GM20431 (cell line): ENCODE data around the gene C2CD5.

ENCODE experiments used
- in situ Hi-C: fragments of 300-500 bp; cut with MseI, MboI; formaldehyde crosslinking; loops from one replicate; pipeline ENCODE4 v1.15.0; 2020; ENCODE audit warnings: low sequenced_read_pairs; ENCODE audit not compliant: unreplicated experiment

The C2CD5 gene

DNA sequence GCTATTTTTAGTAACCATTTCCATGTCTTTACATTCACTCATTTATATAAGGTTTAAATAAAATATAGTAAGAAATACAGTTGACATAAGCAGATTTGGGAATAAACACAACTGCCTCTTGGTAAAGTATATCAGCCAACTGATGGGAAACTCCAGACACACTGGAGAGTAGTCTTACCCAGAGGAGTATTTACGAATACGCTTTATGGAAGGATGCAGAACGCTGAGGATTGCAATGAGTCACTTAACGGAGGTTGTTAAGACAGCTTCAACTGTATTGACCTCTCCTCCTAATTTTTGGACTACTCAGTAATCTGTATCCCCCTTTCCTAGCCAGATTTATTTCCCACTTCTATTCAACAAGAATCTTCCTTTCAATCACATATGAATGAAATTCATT lies 6.0 kb downstream of the C2CD5 start:
- in situ Hi-C loops: no loop called here

GRCh38 chr12:22536971-22537544 lies 7.3 kb downstream of the C2CD5 start:
- in situ Hi-C loops: no loop called here

DNA sequence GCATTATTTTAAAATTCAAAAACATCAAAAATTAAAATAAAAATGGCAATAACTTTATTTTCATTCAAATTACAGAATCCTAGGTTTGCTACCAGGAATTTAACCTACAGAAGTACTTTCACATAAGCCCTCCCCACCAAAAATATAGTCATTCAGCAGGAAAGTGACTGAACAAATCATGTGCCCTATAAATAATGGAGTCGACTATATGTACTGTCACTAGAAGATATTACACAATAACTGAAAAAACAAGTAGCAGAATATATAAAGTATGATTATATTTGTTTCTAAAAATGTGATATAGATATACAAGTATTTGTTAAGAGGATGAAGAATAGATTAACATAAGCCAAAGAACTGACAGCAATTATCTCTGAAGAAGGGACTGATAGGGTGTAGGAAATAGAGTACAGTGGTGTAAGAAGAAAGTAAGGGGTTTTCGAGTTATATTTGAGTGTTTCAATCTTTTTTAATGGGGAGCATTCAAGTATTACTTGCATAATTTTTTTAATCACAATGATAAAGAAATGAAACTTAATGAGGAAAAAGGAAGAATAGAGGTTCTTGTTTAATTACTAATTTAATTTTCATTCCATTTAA lies 7.9 kb downstream of the C2CD5 start:
- in situ Hi-C loops: no loop called here

GRCh38 chr12:22535478-22535877 lies 8.9 kb downstream of the C2CD5 start:
- in situ Hi-C loops: no loop called here

DNA sequence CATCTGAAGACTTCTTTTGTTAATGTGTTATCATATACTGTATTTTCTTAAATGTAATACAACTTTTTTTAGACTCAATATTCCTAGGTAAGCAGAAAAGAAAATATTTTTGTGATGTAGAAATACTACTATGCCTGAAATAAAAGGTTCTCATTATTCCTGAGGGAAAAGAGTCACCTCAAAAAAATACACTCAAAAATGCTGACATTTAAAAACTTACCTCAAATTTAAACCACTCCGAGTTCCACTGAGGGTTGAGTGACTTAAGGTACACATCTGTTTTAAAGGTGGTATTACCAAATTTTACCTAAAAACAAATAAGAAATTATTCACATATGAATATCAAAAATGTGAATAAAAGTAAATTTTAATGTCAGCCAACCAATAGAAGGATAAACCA lies 9.3 kb downstream of the C2CD5 start:
- in situ Hi-C loops: no loop called here

DNA sequence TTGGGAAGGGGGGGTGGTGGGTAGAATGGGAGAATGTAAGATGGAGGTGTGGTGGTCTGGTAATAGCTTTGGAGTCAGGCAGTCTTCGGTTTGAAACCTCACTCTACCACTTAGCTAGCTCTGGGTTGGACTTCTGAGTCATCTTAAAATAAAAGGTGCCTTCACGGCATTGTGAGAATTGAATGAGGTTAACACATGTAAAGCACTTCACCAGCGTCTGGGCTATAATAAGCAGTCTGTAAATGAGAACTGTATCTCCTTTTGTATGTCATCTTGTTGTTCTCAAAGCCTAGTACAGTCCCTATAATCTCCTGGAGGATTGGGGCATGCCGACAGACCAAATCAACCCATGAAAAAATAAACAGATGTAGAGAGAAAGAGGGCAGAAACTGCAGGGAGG lies 11.2 kb downstream of the C2CD5 start:
- in situ Hi-C loops: no loop called here

GRCh38 chr12:22532317-22532716 lies 12.0 kb downstream of the C2CD5 start:
- in situ Hi-C loops: no loop called here

- in situ Hi-C loops: no loop called here
Measured at GRCh38 chr12:22531205-22531604, 13.1 kb downstream of the C2CD5 start.

GRCh38 chr12:22529281-22530060 lies 14.9 kb downstream of the C2CD5 start:
- in situ Hi-C loops: no loop called here

- in situ Hi-C loops: no loop called here
Measured at GRCh38 chr12:22527999-22528398, 16.3 kb downstream of the C2CD5 start.

- in situ Hi-C loops: no loop called here
Measured at GRCh38 chr12:22526836-22527235, 17.5 kb downstream of the C2CD5 start.

- in situ Hi-C loops: no loop called here
Measured at GRCh38 chr12:22525426-22525825, 18.9 kb downstream of the C2CD5 start.

GRCh38 chr12:22518998-22519397 lies 25.3 kb downstream of the C2CD5 start:
- in situ Hi-C loops: no loop called here

DNA sequence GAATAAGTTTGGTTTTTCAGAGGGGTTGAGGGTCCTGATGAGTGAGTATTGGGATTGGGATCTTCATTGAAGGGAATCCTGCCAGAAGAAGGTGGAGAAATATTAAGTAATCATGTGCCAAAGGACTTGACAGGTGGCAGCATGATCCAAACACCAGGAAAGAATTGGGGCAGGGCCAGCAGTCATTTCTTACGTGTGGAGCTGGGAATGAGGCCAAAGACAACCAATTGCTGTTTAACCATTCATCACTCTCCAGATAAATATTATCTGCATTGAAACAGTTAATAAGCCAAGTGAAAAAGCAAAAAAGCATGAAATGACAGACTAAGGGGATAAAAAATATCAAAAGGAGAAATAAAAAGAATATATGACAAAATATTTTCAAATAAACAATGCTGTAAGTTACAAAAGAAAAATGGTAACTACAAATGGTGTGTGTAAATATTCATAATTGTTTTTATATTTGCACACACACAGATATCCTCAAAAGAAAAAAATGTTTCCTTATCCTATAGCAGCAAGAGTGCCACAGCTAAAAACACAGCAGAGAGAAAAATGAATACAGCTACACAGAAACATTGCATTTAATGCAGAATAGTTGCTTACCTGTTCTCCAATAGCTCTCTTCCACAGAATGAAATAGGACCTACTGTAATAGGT lies 26.2 kb downstream of the C2CD5 start:
- in situ Hi-C loops: no loop called here

- in situ Hi-C loops: no loop called here
Measured at GRCh38 chr12:22514875-22515274, 29.5 kb downstream of the C2CD5 start.

DNA sequence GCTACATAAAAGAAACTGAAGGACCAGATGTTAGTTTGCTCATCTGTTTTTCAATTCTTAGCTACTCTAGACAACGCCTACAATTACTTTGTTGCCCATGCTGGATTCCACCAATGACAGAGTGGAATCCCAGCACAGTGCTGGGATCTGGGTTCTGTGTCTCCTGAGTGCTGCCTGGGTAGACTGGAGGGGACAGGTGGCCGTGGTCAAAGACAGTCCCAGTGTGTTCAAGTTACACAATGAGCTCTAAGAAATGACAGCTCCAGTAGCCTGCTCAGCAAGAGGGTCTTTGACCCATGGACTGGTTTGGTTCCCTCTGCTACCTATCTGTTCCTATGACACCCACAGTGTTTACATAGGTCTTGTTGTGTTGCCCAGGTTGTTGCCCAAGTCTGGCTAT lies 38.5 kb downstream of the C2CD5 start:
- in situ Hi-C loops: no loop called here

- in situ Hi-C loops: no loop called here
Measured at GRCh38 chr12:22500100-22500499, 44.2 kb downstream of the C2CD5 start.

GRCh38 chr12:22499445-22499844 lies 44.9 kb downstream of the C2CD5 start:
- in situ Hi-C loops: no loop called here

DNA sequence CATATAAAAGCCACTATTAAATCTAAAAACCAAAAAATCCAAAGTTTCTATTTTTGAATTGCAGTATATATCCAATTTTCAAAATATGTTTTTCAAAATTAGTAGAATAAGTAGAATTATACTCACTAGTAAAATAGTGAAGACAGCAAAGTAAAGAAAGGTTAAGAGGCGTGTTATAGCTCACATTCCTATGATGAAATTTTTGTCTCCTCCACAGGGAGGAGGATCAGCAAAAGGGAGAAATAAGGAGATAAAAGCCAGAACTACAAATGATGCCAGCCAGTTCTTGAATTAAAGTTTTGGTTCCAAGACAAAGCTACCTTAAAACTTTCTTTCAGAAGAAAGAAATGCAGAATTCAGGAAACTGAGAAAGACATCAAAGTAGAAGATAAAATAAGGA lies 50.0 kb downstream of the C2CD5 start:
- in situ Hi-C loops: no loop called here

DNA sequence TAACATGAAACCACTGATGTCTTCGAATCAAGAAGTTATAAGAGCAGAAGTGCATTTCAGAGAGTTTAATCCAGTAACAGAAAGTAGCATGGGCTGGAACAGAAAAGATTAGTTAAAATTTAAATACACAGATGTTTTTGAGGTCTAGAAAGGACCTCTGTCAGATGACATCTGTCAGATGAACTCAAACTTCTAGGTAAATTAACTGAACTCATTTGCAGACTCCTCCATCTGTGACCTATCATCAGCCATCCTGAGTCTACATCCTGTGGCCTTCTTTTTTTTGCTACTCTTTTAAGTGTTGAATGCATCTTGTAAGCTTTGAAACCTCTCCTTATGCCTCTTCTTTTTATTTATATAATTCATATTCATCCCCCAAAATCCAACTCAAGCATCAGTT lies 53.3 kb downstream of the C2CD5 start:
- in situ Hi-C loops: no loop called here

DNA sequence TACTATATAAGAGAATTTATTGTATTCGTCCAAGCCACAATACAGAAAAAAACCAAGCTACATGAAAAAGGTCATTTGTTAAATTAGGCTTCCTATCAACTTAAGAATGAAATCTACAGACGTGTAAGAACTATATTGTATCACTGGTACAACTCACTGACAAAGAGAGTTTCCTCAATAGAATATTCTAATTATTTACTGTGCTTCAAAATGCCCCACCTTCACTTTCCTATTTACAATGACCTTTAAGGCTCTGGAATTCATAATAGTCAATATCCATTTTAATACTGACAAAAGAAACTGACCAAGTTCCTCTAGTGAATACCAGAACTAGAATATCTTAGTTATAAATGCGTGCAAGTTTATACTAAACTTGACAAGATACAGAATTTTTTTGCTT lies 55.9 kb downstream of the C2CD5 start:
- in situ Hi-C loops: no loop called here
